T-helper 9 cell (primary cell): ENCODE results near the gene ACOXL.
"Not testable (repeated sequence)": the region's sequence is repeated elsewhere in the genome, so short reads cannot be mapped to it uniquely, and the experiment has no call there.

Experiments
- DNase-seq: peaks from one replicate; pipeline ENCODE4 v3.0.0-alpha.2; 2020

The ACOXL gene

GRCh38 chr2:110933420-110933819 is 201.0 kb downstream of the ACOXL start:
- no peak for DNase-seq

GRCh38 chr2:110934948-110935347 is 202.6 kb downstream of the ACOXL start:
- DNase-seq = no peak

- no peak for DNase-seq
Observed at GRCh38 chr2:110940376-110940910, 208.1 kb downstream of the ACOXL start.

DNA sequence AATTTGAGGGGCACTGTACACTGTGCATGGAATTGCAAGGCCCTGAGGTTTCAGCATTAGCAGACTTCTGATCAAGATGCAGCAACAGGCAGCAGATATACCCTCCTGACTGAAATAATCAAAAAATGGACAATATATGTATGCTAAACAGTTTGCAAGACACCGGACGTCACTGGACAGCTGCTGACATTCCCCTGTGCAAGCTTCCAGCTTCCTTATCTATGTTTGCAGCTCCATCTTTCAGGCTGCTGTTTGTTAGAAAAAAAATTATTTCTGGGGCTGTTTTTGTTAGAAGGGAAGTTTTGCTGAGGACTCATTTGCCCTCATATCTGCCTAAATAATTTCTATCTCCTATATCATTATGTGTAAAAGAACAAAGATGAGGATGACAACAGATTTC is 208.9 kb downstream of the ACOXL start:
- no peak for DNase-seq

- DNase-seq = no peak
Observed at GRCh38 chr2:110943070-110943634, 210.8 kb downstream of the ACOXL start.

DNA sequence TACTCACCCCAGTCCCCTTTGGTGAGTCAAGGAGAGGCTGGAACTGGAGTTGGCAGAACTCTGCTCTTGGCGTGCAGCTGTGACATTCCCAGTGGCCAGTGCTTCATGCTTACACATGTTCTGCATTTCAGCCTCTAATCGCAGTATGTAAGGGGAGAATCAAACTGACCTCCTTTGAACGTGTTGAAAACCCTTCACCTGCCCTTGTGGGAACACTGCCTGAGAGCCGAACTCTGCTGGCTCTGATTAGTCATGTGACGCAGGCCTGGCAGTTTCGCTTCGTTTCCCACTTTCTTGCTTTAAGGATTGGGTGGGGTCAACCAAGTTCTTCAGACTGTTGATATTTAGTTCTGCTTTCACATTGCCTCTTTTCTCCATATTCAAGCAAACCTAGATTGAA is 214.5 kb downstream of the ACOXL start:
- DNase-seq = no peak

GRCh38 chr2:110948027-110948674 is 215.8 kb downstream of the ACOXL start:
- DNase-seq = no peak

DNA sequence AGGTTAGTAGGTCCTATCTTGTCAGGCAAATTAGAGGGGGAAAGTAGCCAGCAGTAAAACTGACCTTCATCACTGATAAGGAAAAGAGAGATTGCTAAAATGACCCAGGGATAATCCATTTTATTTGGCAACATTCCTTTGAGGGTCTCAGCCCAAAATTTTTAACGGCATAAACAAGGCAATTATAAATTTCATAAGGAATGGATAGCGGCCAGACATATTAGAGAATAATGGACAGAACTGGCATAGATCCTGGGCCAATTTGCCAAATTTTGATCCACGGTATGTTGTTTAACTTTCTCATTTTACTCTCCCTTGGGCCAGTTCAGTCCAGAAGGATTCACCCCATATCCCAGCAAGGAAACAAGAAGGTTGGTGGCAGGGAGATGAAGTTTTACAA is 217.9 kb downstream of the ACOXL start:
- no peak for DNase-seq

DNA sequence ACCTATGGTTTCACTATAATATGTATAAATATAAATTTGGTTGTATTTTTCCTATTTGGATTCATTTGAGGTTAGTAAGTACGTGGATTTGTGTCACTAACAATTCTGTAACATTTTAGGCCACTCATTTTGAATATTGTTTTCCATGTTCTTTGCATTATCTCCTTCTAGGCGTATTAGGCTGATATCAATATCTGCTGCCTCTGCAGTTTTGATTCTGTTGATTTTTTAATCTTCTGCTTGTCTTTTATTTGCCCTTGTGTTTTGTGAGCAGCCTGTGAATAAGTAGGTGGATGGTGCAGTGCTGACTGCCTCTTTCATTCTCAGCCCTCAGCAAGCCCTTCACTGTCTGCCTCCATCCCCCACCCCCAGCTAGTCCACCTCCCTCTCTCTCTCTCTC is 222.7 kb downstream of the ACOXL start:
- DNase-seq = no peak

- DNase-seq = no peak
Observed at GRCh38 chr2:110955556-110955955, 223.2 kb downstream of the ACOXL start.

DNA sequence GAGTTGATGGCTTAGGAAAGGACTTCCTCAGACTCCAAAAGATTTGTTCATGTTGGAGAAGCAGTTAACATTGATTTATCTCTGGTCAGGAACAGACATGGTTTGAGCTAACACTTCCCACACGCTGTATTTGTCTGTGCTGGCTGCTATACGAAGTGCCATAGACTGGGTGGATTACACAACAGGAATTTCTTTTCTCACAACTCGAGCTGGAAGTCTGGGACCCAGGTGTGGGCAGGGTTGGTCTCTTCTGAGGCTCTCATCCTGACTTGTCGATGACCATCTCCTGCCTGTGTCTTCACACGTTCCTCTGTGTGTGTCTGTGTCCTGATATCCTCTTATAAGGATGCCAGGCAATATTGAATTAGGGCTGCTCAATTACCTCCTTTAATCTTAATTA is 224.9 kb downstream of the ACOXL start:
- DNase-seq = no peak

GRCh38 chr2:110958346-110959119 is 226.2 kb downstream of the ACOXL start:
- no peak for DNase-seq

GRCh38 chr2:110959198-110959597 is 226.8 kb downstream of the ACOXL start:
- DNase-seq = no peak

- no peak for DNase-seq
Observed at GRCh38 chr2:110960281-110960680, 227.9 kb downstream of the ACOXL start.

DNA sequence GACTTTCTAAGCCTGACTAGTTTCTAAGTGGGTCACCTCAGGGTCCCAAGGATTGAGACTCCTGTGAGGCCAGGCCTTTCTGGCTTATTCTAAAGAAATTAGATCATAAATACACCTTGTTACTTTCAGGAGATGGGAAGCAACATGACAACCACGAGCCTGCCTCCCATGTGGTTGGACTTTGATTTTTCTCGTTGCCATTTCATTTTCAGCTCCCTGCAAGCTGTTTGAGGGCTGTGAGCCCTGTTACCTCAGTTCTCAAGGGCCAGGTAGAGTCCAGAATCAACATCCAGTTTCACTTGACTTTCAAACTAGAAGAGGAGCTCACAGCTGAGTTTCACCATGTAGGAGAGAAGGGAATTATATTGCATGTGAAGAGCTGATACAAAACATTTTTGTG is 228.6 kb downstream of the ACOXL start:
- DNase-seq = no peak

DNA sequence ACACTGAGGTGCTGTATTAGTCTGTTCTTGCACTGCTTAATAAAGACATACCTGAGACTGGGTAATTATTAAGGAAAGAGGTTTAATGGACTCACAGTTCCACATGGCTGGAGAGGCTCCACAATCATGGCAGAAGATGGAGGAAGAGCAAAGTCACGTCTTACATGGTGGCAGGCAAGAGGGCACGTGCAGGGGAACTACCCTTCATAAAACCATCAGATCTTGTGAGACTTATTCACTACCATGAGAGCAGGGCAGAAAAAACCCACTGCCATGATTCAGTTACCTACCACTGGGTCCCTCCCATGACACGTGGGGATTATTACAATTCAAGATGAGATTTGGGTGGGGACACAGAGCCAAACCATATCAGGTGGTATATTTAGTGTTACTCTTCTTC is 229.3 kb downstream of the ACOXL start:
- not testable (repeated sequence) for DNase-seq

GRCh38 chr2:110969696-110970095 is 237.3 kb downstream of the ACOXL start:
- no peak for DNase-seq

GRCh38 chr2:110970201-110970600 is 237.8 kb downstream of the ACOXL start:
- no peak for DNase-seq

DNA sequence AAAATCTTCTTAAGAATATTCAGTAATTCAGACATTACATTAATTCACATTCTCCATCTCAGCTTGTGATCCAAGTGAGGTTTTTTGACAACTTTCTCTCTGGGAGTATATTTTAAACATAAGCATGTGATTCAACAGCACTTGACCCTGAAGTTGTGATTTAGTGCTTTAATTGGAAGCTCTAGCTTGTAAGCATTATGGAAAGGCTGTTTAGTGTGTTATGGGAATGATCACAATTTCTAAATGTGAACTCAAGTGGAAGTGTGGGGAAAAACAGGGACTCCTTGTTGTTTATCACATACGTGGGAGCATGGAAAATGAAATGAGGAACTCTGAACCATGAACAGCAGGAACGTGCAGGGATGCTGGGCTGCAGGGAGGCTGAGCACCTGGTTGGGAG is 239.4 kb downstream of the ACOXL start:
- DNase-seq = no peak

- no peak for DNase-seq
Observed at GRCh38 chr2:110973262-110973661, 240.9 kb downstream of the ACOXL start.

DNA sequence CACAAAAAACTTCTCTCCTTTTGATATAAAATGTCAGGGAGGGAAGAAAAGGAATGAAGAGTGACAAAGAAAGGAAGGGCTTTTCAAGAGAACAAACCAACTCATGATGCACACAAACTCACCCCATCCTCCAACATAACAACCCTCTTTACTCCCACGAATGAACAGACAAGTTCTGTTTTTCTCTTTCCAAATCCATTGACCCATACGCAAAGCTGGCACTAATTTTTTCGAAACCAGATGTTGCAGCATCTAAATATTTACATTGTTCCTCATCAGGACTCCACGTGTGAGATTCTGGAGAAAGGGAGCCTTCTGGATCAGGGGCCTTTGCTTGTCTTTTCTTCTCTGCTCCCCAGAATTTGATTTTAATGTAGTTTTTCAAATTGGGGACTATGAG is 245.0 kb downstream of the ACOXL start:
- no peak for DNase-seq

- no peak for DNase-seq
Observed at GRCh38 chr2:110978148-110978547, 245.8 kb downstream of the ACOXL start.

DNA sequence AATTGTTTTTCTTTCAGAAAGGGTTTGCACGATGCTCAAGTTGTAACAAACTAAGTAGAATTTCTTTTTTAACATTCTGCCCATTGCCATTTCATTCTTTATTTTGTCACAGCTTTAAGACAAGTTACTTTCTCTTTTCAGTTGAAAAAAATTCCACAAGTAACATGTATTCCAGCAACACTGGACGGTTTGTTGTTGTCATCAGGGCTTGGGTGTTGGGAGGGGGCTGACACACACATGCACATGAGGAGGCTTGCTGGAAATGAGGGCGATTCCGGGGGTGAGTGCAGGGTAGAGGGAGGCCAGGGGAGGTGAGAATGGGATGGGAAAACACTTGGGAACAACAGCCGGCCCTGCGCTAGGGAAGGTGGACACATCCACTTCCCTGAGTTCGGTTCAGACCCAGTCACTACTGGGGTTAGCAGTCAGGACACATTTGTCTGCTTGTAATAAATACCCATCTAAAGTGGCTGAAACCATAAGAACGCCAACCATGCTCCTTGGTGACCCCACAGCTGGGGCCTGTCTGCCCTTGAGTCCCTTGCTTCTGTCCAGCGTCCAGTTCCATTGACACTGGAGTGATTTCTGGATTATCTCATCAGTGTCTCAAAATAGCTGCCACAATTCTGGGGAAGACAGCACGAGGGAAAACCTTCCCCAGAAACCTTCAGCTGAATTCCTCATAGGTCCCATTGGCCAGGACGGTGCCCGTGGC is 246.5 kb downstream of the ACOXL start:
- DNase-seq = no peak
